Measurements from ENCODE around the gene CCDC197.
A peak's percentile ranks its signal among the peaks of the same experiment; 100 is the strongest.

Gene CCDC197

DNA sequence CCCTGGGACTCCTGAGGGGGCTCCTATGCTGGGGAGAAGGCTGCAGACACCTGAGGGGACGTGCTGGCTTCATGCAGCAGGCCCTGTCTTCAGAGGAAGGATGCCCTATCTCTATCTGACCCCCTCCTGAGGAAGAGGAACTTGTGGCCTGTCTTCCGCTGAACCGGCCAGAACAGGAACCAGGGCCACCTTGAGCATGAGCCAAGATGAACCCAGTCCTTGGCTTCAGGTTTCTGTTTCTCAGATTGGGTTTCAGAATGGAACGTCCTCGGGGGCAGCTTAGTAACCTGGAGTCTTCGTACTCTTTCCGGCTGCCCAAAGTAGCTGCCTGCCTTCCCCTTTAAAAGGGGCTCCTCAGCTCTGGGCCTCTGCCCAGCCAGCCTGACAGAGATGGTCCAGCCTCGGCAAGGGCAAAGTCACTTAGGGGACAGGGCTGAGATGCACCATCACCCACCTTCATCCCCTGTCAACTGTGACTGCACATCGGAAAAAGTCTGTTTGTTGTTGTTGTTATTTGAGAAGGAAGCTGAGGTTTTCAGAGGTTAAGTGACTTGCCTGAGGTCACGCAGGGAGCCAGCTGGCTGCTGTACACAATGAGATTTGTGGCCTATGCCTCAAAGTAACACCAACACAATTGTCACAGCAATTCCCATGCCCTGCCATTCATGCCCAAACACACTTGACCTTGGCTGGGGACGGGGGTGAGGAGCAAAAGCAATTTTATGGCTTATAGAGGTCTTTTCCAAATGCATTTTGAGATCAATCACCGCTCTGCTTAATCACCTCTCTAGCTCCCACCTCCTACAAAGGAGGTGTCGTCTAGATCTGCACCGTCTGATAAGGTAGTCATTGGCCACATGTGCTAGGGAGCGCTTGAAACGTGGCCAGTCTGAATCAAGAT is 34.1 kb upstream of the CCDC197 start:
- DNase-seq, result no peak

DNA sequence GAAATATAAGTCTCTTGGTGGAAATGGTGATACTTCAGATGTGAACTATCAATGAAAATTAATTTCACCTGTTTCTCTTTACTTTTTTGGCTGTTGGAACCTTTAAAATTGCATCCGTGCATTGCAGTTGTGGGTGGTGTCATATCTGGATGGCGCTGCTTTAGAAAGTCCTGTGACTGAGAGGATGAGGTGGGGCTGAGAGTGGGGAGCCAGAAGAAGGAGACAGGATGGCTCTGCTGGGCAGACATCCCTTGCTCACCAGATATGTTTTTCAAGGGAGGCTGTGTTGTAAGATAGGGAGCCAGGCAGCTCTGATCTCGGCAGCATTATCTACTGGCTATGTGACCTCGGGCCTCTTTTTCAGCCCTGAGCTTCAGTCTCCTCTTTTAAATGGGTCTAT is 33.4 kb upstream of the CCDC197 start:
- DNase-seq, result no peak

DNA sequence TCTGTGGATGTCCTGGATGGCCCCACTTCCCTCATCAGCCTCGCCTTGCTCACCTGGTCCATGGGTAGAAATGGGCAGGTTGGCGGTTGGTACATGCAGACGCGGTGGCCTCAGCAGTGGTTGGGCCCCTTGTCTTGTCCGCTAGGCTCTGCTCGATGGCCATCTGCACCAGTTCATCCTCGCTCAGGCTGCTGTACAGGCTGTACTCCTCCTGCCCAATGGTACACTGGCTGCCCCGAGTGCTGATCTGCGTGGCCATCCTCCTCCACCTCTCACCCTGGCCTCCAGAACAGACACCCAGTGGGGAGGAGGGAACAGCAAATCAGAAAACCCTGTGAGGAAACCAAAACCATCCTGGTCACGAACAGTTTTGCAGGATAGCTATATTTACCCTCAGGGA is 32.8 kb upstream of the CCDC197 start:
- no peak for DNase-seq

DNA sequence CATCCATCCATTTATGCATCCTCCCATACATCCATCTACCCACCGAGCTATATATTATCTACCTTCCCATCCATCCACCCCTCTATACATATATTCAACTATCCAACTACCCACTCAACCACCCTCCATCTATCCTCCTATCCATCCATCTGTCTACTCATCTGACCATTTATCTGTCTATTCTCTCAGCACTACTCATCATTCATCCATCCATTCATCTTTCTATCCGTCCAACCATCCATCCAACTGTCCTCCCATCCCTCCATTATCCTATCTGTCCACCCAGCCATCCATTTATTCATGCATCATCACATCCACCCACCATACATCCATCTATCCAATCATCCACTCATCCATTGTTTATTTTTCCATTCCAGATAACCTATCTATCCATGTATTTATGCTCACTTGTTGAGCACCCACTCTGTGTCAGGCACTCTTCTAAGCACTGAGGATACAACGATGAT is 32.2 kb upstream of the CCDC197 start:
- no peak for DNase-seq

DNA sequence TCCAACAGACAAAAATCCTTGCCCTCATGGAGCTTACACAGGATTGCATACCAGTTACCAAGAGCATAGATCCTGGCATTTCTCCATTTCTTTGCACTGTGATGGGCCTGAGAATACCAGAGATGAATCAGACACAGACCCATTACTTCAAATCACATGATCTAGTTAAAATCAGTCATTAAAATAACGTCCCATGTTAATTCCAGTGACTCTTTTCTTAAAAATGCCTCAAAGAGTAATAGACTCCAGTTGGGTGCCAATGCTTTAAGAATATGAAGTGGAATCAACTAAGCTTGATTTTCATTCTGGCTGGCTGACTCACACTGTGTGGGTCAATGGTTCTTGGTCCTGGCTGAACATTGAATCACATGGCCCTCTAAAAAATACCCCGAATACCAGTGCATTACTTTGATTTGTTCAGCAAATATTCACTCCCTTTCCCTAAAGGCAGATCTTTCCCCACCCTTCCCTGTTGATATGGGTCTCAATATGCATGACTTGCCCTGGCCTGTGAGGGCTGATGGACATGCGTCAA is 31.7 kb upstream of the CCDC197 start:
- DNase-seq, result no peak

DNA sequence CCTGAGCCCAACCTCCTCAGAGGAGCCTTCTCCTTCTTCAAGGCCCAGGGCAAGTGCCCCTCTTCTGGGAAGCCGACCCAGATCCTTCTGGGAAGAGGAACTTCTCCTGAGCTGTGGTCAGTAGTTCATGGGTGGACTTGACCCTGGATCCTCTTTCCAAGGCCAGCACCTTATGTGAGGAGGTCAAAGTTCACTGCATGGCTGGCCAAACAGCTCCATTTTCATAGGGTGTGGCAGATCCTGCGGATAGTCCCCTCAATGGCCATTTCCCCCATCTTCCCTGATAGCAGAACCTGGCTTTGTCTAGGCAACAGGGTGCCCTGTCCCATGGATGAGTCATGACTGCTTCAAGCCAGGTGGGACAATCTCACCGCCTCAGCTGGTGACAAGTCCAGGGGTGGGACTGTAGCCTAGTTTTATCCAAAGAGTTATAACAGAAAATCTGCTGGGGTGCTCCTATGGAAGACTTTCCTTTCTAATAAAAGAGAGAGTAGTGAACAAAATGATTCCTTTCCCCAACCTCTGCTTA is 31.1 kb upstream of the CCDC197 start:
- no peak for DNase-seq

DNA sequence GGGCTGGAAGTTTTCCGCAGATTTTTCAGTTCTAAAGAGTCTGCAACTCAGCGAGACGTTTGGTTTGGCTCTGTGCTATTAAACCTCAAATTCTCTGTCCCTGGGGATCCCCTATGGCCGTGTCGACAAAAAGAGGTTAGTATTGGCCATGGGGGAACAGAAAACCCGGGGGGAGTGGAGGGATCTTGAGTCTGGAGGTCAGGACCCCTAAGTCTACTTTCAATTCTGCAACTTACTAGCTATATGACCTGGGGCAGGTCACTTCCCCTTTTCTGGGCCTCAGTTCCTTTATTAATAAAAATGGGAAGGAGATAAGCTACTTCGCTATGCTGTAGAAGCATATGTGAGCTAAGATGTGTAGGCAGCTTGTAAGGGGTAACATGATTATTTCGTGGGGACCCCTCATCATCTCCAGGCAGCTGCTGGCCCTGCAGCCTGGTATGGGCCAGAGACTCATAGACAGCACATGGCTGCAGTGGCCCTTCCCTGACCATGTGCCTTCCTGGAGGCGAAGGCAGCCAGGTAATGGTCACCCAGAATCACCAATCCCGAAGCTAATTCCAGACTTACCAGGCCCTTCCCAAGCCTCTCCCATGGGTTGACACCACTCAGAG is 29.4 kb upstream of the CCDC197 start:
- DNase-seq, result no peak

DNA sequence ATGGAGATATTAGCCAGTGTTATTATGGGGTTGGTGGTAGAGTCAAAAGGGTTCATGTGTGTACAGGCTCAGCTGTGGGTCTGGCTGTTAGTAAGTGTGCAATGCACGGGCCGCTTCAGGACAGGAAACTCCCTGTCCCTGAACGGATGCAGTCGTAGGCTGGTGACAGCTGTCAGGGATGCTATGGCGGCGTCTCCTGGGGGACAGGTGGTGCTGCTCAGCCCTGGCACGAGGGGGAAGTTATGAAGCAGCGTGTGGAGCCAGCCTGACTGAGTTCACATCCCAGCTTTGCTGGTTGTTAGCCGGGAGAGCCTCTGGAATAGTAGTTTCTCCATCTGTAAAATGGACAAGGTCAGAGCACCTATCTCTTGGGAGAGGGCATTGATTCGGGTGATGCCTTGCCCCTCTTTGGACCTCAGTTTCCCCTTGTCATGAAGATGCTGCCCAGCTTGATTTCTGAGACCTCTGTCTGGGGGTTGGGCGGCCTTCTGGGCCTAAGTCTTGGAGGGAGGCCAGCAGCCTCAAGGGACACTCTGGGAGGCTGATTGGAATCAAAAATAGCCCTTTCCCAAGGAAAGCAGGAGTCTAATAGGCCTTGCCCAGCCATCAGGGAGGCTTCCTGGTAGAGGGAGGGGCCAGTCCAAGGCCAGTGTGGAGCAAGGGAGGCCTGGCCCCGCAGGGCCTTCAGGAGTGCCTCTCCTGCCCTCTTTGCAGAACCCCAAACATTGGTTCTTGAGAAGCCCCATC is 27.8 kb upstream of the CCDC197 start:
- no peak for DNase-seq

DNA sequence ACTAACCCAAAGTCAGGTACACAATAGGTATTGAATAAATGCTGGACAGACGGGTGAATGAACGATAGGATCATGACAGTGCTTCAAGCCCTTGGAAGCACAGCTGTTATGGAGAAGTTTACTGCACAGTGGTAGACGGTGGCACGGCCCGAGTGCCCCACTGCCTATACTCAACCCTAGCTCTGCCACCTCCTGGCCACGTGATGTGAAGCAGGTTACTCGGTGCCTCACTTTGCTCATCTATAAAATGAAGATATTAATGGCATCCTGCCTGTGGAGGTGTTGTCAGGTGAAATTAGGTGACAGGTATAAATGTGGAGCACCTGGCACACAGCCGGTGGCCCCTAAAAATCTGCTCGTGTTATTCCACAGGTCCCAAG is 26.5 kb upstream of the CCDC197 start:
- DNase-seq, result peak; percentile 61

DNA sequence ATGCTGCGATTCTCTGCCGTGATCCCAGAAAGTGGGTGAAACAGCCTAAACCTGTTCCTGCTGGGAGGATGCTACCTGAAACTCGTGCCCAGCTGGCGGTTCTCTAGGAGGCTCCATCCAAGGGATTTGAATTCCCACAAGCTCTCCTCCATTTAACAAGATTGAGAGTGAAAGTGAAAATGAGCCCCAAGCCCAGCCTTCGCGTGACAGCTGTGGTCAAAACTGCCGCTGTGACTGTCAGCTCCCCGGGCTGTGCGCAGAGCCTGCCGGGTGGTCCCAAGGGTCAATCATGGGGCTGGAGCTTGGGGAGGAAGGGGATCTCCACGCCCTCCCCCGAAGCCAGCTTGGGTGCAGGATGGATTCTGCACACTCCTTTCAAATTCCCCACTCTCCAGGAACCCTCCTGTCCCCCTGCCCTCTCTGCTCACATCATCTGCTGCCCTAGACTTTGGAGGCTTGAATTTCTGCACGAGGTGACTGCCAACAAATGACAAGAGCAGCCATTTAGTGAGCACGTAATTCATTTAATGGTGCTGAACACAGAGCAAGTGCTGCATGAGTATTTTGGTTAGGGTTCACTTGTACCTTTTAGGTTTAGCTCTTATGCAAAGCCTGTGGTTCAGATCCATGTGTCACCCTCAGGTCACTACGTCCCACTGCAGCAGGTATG is 26.0 kb upstream of the CCDC197 start:
- no peak for DNase-seq

DNA sequence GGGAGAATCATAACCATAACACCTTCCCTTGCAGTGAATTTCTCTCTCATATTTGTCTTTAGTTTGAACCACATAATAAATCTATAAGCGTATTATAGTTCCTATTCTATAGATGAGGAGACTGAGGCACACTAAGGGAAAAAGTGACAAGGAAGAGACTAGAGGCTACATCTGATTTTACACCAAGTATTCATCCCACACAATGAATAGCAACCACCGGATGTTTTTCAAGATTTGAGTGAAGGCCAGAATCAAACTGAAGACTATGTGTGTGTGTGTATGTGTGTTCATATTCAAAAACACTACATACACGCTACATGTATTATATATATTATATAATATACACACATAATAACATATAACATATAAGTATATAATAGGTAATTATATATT is 25.5 kb upstream of the CCDC197 start:
- DNase-seq, result no peak

DNA sequence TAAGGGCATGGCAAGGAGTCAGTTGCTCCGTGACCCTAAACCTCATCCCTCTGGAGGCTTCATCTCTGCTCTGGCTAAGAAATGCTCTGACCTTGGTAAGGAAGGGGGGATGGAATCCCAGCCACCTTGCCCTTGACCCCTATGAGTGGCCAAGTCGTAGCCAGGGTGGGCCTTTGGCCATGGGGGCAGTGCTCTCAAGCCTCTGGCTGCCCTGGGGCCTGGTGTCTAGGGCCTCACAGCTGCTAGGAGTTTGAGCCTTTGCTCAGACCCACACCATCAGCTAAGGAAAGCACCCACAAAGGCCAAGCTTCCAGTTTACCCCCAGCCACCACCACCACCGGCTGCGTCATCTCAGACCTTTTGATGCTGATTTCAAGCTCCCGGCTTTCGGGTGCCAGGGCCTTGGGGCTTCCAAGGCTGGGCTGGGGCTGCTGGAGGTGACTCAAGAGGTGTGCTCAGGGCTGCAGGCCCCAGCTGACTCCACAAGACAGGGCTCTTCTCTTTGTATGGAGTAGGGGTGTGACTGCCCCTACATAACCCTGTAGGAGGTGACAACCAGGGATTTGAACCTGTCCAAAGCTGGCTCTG is 24.4 kb upstream of the CCDC197 start:
- no peak for DNase-seq

DNA sequence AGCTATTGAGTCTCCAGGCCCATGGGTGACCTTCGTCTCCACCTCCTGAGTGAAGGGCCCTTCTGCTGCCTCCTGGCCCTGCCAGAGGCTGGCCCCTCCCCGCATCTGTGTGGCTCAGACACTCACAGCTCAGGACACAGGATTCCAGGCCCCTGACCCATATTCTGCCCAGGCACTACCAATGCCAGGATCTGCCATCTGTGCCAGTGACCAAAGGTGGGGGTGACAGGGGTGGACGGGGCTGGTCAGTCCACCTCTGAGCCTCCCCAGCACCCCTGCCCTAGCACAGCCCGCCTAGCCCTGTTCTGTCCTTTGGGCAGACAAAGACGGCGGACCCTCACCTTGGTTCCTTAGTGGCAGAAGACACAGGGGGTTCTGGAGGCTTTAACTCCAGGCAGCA is 23.5 kb upstream of the CCDC197 start:
- DNase-seq, result no peak

DNA sequence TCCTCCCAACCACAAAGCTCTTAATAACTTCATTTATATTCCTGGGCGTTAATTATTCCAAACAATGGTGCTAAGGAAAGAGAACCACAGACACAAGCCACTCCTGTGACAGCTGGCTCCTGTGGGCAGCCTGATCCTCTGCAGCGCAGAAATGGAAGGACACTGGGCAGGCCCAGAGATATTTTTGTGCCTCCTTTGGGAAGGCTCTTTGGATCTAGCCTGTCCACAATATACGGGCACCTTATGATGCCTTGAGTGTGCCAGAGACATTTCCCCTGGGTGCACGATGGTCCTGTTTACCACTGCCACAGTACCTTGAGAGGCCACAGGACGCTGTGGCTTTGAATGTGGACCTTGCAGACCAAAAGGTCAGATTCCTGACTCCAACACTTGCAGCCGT is 22.8 kb upstream of the CCDC197 start:
- no peak for DNase-seq

DNA sequence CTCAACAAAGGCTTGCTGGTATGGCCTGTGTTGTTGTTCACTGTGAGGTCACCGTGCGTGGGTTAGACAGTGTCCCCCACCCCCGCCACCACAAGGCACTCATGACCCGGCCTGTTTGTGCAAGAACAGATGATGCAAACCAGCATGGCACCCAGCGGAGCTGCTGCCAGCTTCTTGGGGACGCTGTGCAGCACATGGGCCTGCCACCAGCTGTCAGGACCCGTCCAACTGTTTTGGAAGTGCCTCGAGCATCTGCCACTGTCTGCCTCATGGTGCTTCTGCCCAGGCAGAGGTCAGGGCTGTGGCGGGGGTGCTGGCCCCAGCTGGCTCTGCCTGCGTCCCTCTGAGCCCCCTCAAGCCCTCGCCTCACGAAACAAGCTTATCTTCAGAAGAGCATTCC is 22.3 kb upstream of the CCDC197 start:
- no peak for DNase-seq

DNA sequence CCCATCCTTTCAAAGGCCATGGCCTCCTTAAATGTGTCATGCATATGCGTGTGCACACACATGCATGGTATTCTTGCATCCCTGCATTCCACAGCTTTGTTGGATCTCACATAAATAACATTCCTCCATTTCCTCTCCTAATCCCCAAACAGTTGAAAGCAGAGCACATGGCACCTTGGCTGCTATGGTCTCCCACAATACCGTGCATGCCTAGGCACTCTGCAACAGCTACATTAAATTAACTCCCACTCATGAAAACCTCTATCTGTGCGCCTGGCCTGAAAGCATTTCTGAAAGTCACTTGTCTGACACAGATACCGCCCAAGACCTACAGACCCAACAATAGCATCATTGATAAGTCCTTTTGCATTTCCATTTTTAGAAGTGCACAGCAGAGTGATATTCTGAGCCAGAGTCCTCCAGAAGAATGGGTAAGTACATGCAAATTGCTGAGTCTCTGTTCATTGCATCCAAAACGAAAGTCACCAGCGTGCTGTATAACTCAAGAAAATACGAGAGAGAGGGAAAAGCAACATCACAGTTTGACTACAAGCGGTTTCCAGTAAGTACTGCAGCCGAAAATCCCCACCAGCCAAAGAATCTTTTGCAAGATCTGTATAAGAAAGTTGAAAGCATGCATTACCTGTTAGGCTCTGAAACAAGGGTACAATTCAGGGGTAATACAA is 21.2 kb upstream of the CCDC197 start:
- DNase-seq, result no peak

DNA sequence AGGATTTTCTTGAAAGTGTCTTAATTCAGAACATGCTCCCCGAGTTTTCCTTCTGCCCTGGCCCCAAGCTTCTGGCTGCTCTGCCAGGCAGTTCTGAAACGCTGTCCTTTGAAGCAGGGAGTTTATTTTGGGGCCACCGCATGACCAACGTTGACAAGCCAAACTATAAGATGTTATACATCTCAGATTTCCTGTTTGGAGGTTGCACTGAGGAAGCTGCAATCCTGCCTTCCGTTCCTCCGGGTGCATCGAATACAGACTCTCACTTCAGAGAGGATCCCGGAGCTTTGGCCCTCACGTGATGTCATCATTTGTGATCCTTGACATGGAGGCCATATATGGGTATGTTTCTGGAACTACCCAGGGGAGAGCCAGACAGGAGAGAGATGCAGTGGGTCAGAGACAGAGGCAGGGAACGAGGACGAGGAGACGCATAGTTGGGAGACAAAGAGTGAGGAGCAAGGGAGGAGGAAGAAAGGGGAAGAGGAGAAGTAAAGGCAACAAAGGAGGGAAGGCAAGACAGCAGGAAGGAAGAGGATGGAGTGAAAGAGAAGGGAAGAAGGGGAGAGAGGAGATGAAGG is 20.5 kb upstream of the CCDC197 start, which contains the start of gene ASB2:
ASB2 (minus strand) TSS at position 94 of the 581 bp plus-strand sequence. CDS start 12,031 bp downstream, outside the sequence.
- DNase-seq, result no peak

DNA sequence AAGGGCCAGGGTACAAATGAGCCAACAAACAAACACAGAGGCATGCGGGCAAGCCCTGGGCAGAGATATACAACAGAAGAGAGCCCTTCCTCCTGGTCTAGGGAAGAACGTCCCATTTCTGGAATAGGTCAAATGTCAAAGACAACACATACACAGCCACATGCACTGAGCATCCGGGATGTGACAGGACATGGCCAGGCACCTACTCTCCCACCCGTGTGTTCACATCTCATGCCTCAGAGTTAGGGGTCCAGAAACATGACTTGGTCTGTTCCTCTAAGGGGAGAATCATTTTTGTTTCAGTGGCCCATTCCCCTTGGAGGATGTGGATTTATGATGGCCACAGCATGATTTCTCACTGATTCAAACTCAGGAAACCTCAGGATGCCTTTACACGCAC is 19.9 kb upstream of the CCDC197 start:
- no peak for DNase-seq

DNA sequence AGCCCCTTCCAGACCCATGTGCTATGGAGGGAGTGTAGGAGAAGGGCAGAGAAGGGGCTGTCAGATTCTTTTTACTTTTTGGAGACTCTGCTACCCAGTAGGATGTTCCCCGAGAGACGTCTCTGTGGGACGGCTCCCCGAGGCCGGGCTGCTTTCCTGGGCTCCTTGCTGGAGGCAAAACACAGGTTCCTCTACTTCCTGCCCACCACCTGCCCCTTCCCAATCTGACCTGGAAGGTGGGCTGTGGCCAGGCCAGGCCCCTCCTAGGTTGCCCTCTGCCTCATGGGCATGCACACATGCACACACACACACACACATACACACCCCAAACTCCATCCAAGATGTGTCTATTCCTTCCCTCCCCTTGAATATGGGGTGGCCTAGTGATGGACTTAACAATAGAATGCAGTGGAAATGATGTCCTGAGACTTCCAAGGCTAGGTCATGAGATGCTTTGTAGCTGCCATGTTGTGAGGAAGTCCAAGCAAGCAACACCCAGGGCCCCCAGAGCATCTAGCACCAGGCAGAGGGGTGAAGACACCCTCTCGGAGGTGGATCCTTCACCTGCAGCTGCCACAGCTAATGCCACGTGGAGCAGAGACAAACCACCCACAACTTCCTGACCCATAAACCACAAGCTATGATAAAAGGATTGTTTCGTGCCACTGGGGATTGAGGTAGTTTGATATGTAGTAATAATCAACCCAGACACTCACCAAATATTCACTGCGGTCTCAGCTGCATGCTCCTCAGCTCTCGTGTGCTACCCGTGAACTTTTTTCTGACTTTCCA is 19.1 kb upstream of the CCDC197 start:
- no peak for DNase-seq

DNA sequence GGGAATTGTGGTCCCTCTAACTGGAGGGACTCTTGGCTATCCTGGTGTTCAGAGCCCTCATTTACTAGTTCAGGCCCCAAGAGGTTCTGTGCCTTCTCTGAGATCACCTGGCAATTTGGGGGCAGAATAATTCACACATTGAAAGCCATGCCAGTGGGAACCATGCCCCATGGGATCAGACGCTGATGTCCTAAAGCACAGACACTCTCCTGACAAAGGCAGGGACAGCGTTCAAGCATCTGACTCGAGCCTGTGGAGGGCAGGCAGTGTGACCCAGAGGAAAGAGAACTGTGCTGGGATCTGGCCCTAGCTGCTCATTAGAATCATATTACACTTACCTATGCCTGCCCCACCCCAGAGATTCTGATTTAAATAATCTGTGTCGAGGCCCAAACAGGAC is 18.4 kb upstream of the CCDC197 start:
- DNase-seq, result no peak

Data from 8988T (cell line).